Measurements from ENCODE around the gene YAE1.

DNA sequence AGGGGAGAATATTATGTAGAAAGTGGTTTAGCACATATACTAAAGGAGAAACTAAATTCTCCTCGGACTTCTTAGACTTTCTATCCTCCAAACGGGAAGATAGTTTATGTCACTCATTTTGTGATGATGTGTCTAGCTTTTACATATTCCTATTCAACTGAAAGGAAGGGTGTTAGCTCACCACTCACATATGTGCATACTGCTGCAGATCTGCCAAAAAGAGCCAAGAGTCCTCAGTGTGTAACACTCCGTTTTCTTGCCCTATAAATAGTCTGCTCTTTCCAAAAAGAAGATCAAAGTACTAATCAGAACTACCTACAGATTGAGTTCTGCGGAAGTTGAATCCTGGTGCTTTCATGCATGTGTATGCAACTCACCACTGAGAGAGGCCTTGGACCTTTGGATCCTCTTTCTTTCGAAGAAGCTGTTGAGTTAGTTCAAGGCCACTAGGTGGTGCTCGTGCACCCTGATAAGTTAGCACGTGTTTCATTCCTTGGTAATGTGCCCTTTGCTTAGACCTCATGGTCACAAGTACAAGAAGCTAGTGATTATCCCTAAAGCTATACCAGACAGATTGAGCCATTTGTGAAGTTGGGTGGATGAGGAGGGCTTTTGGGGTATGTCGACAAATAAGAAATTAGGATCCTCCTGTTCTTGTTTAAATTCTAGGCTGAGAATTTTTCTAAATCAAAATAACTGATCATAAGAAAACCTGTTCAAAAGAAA, 14.1 kb downstream of the YAE1 start:
- TF ChIP-seq, protein P1, sequence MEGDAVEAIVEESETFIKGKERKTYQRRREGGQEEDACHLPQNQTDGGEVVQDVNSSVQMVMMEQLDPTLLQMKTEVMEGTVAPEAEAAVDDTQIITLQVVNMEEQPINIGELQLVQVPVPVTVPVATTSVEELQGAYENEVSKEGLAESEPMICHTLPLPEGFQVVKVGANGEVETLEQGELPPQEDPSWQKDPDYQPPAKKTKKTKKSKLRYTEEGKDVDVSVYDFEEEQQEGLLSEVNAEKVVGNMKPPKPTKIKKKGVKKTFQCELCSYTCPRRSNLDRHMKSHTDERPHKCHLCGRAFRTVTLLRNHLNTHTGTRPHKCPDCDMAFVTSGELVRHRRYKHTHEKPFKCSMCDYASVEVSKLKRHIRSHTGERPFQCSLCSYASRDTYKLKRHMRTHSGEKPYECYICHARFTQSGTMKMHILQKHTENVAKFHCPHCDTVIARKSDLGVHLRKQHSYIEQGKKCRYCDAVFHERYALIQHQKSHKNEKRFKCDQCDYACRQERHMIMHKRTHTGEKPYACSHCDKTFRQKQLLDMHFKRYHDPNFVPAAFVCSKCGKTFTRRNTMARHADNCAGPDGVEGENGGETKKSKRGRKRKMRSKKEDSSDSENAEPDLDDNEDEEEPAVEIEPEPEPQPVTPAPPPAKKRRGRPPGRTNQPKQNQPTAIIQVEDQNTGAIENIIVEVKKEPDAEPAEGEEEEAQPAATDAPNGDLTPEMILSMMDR (IDR thresholded peaks at IDR 0.05): peak; percentile 77 to 86 (median 83)
- TF ChIP-seq POLR2A (IDR thresholded peaks at IDR 0.05) (no peak), POLR2AphosphoS5 (IDR thresholded peaks at IDR 0.05) (peak; percentile 64)
